DLD1 (cell line): ENCODE data around the gene AHRR.
"Not testable (repeated sequence)": the region's sequence is repeated elsewhere in the genome, so short reads cannot be mapped to it uniquely, and the experiment has no call there.

Source experiments
- in situ Hi-C: cut with HindIII; loops from 2 replicates; pipeline ENCODE4 v1.10.0; 2017; ENCODE audit warnings: low sequenced_read_pairs

The AHRR gene

GRCh38 chr5:305459-305858 lies 16.1 kb upstream of the AHRR start:
- in situ Hi-C loops: no loop called here

GRCh38 chr5:306011-306805 lies 15.3 kb upstream of the AHRR start:
- in situ Hi-C loops: no loop called here

- in situ Hi-C loops: no loop called here
Observed at GRCh38 chr5:307306-307705, 14.2 kb upstream of the AHRR start.

GRCh38 chr5:307794-308579 lies 13.5 kb upstream of the AHRR start:
- in situ Hi-C loops: no loop called here

- in situ Hi-C loops: no loop called here
Observed at GRCh38 chr5:308672-309271, 12.7 kb upstream of the AHRR start.

- in situ Hi-C loops: not testable (repeated sequence)
Observed at GRCh38 chr5:309831-310230, 11.7 kb upstream of the AHRR start.

GRCh38 chr5:310516-310915 lies 11.0 kb upstream of the AHRR start:
- in situ Hi-C loops: no loop called here

- in situ Hi-C loops: no loop called here
Observed at GRCh38 chr5:310941-311434, 10.5 kb upstream of the AHRR start.

GRCh38 chr5:311963-312362 lies 9.6 kb upstream of the AHRR start:
- in situ Hi-C loops: no loop called here

- in situ Hi-C loops: no loop called here
Observed at GRCh38 chr5:312845-313244, 8.7 kb upstream of the AHRR start.

- in situ Hi-C loops: no loop called here
Observed at GRCh38 chr5:313265-313664, 8.2 kb upstream of the AHRR start.

- in situ Hi-C loops: no loop called here
Observed at GRCh38 chr5:313806-314376, 7.6 kb upstream of the AHRR start.

GRCh38 chr5:314676-315487 lies 6.6 kb upstream of the AHRR start:
- in situ Hi-C loops: no loop called here

- in situ Hi-C loops: no loop called here
Observed at GRCh38 chr5:315488-316209, 5.9 kb upstream of the AHRR start.

GRCh38 chr5:316210-317085 lies 5.1 kb upstream of the AHRR start:
- in situ Hi-C loops: no loop called here

- in situ Hi-C loops: no loop called here
Observed at GRCh38 chr5:317086-317811, 4.3 kb upstream of the AHRR start.

- in situ Hi-C loops: no loop called here
Observed at GRCh38 chr5:318341-318897, 3.1 kb upstream of the AHRR start.
